ENCODE data around the gene SIAH2. TPM values are rescaled to one million over a fixed set of nuclear protein-coding genes. Genes with fewer than 3 reads are reported as not detected.

The SIAH2 gene
- polyA plus RNA-seq, 3 donors = 11.2 to 26.2 (median 12.0) TPM

GRCh38 chr3:150739877-150740645, 22.9 kb downstream of the SIAH2 start:
- WGBS, 3 donors = 76 to 81% (median 80%) methylated on average over 8 of the region's 8 CpGs

GRCh38 chr3:150739200-150739863, 23.6 kb downstream of the SIAH2 start:
- 58 to 72% (median 71%) methylated on average over 7 of the region's 7 CpGs for WGBS, 3 donors
- H3K27ac ChIP-seq (ENCODE audit: low read depth, low read length) = no peak overlapping the region

More at GRCh38 chr3:150739877-150740645, 22.9 kb downstream of the SIAH2 start:
- H3K27ac ChIP-seq (ENCODE audit: low read depth, low read length) = no peak overlapping the region

GRCh38 chr3:150738688-150739087, 24.3 kb downstream of the SIAH2 start:
- 28 to 44% (median 37%) methylated on average over 4 of the region's 4 CpGs for WGBS, 3 donors
- no peak overlapping the region for H3K27ac ChIP-seq (ENCODE audit: low read depth, low read length)

- H3K27ac ChIP-seq (ENCODE audit: low read depth, low read length) = no peak overlapping the region
- 38 to 81% (median 79%) methylated on average over 2 of the region's 2 CpGs for WGBS, 3 donors
Observed at GRCh38 chr3:150737874-150738679, 24.9 kb downstream of the SIAH2 start.

- WGBS, 3 donors = 41 to 66% (median 65%) methylated on average over 8 of the region's 8 CpGs
- no peak overlapping the region for H3K27ac ChIP-seq (ENCODE audit: low read depth, low read length)
Observed at GRCh38 chr3:150736903-150737832, 25.8 kb downstream of the SIAH2 start.

GRCh38 chr3:150736316-150736719, 26.7 kb downstream of the SIAH2 start:
- H3K27ac ChIP-seq (ENCODE audit: low read depth, low read length) = no peak overlapping the region
- 26 to 69% (median 43%) methylated on average over 2 of the region's 2 CpGs for WGBS, 3 donors

GRCh38 chr3:150734795-150735119, 28.2 kb downstream of the SIAH2 start:
- WGBS, 3 donors = 50 to 89% (median 71%) methylated on average over 1 of the region's 1 CpG

GRCh38 chr3:150733936-150734794, 28.8 kb downstream of the SIAH2 start:
- 79 to 89% (median 88%) methylated on average over 9 of the region's 9 CpGs for WGBS, 3 donors
- H3K27ac ChIP-seq (ENCODE audit: low read depth, low read length) = no peak overlapping the region

More at GRCh38 chr3:150734795-150735119, 28.2 kb downstream of the SIAH2 start:
- H3K27ac ChIP-seq (ENCODE audit: low read depth, low read length) = no peak overlapping the region

GRCh38 chr3:150733373-150733935, 29.5 kb downstream of the SIAH2 start:
- H3K27ac ChIP-seq (ENCODE audit: low read depth, low read length) = no peak overlapping the region
- WGBS, 3 donors = 63 to 75% (median 70%) methylated on average over 8 of the region's 8 CpGs

GRCh38 chr3:150729682-150730360, 33.1 kb downstream of the SIAH2 start:
- no peak overlapping the region for H3K27ac ChIP-seq (ENCODE audit: low read depth, low read length)
- 81 to 93% (median 91%) methylated on average over 9 of the region's 9 CpGs for WGBS, 3 donors

GRCh38 chr3:150727653-150728502, 35.1 kb downstream of the SIAH2 start:
- 83 to 88% (median 88%) methylated on average over 19 of the region's 19 CpGs for WGBS, 3 donors
- H3K27ac ChIP-seq (ENCODE audit: low read depth, low read length) = no peak overlapping the region

GRCh38 chr3:150725548-150725947, 37.4 kb downstream of the SIAH2 start:
- WGBS, 3 donors = 86 to 92% (median 88%) methylated on average over 7 of the region's 7 CpGs
- no peak overlapping the region for H3K27ac ChIP-seq (ENCODE audit: low read depth, low read length)

GRCh38 chr3:150723946-150724345, 39.0 kb downstream of the SIAH2 start:
- no peak overlapping the region for H3K27ac ChIP-seq (ENCODE audit: low read depth, low read length)
- WGBS, 3 donors = 75 to 82% (median 77%) methylated on average over 6 of the region's 6 CpGs

- H3K27ac ChIP-seq (ENCODE audit: low read depth, low read length) = no peak overlapping the region
- WGBS, 3 donors = 95 to 97% (median 96%) methylated on average over 3 of the region's 3 CpGs
Observed at GRCh38 chr3:150722267-150722666, 40.7 kb downstream of the SIAH2 start.

- WGBS, 3 donors = 18 to 22% (median 19%) methylated on average over 13 of the region's 13 CpGs
- H3K27ac ChIP-seq (ENCODE audit: low read depth, low read length) = no peak overlapping the region
Observed at GRCh38 chr3:150721285-150722130, 41.5 kb downstream of the SIAH2 start.
